ENCODE measurements around the gene INPP5F.

DNA sequence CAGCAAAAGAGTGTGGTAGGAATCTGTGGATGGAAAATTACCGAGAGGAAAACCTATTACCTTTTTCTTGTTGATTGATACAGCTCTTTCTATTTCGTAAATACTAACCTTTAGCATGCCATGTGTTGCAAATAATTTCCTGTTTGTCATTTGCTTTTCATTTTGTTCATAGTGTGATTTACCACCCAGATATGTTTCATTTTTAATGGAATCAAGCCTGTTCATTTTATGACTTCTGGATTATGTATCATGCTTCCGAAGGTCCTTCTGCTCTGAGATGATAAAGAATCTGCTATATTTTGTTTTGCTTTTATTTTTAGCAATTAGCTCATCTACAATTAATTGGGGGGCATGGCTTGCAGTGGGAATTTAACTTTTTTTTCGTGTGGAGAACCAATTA is 46.5 kb downstream of the INPP5F start:
- TF ChIP-seq POLR2AphosphoS5 (IDR thresholded peaks at IDR 0.05; ENCODE audit: low read depth, low read length) (no peak), POLR2A (IDR thresholded peaks at IDR 0.05; ENCODE audit: low read depth, low read length) (no peak)

Data from GM12892 (cell line).